K562 (cell line): ENCODE measurements around the gene RTBDN. TPM values are rescaled to one million over a fixed set of nuclear protein-coding genes. Genes with fewer than 3 reads are reported as not detected.

Experiments used
- CREB1 ChIP-seq, 2 experiments: sonication (generic) in 1 of 2; formaldehyde crosslinking in 1 of 2; IDR thresholded peaks; 2 replicates each; pipeline versions ENCODE4 v1.6.1 to v1.8.0; 2012 to 2022; ENCODE audit warnings: inconsistent platforms in 1 of 2, mild to moderate bottlenecking in 1 of 2, missing genetic modification reagents in 1 of 2, moderate library complexity in 1 of 2
- CREM ChIP-seq: IDR thresholded peaks from 2 replicates; pipeline ENCODE4 v1.6.1; 2014; ENCODE audit warnings: antibody characterized with exemption, low read depth
- ERF ChIP-seq: fragments of 450-650 bp; formaldehyde crosslinking; IDR thresholded peaks from 2 replicates; pipeline ENCODE4 v1.4.0; 2020; ENCODE audit warnings: mild to moderate bottlenecking, mixed read lengths
- JUN ChIP-seq, 2 experiments: sonication (generic) in 1 of 2; formaldehyde crosslinking in 1 of 2; IDR thresholded peaks; 2 replicates each; pipeline versions ENCODE4 v1.6.1 to v1.8.0; 2012 to 2022; ENCODE audit warnings: borderline replicate concordance in 2 of 2, mild to moderate bottlenecking in 2 of 2, improper control_type of control experiment in 1 of 2, low read depth in 1 of 2, low read length in 1 of 2, missing genetic modification reagents in 1 of 2
- KHSRP ChIP-seq: fragments of 450-650 bp; IDR thresholded peaks from 2 replicates; pipeline ENCODE4 v1.6.1; 2017
- PHF21A ChIP-seq: fragments of 450-650 bp; IDR thresholded peaks from 2 replicates; pipeline ENCODE4 v1.6.1; 2017; ENCODE audit warnings: low read depth, borderline replicate concordance
- SAP30 ChIP-seq: fragments of 200-600 bp; sonication (generic); IDR thresholded peaks from 2 replicates; pipeline ENCODE4 v1.6.1; 2012; ENCODE audit warnings: borderline replicate concordance, low read depth, mild to moderate bottlenecking, moderate library complexity, low read length, control low read depth, inconsistent platforms; ENCODE audit not compliant: insufficient read depth, poor library complexity, severe bottlenecking
- ZFX ChIP-seq: sonication (generic); formaldehyde crosslinking; IDR thresholded peaks from 2 replicates; pipeline ENCODE4 v1.8.0; 2022; ENCODE audit warnings: mild to moderate bottlenecking, missing genetic modification reagents, moderate library complexity
- ZNF431 ChIP-seq: sonication (generic); formaldehyde crosslinking; IDR thresholded peaks from 2 replicates; pipeline ENCODE4 v1.8.0; 2022; ENCODE audit warnings: mild to moderate bottlenecking, missing genetic modification reagents
- ZNF79 ChIP-seq: fragments of 250-450 bp; sonication (Bioruptor Pico); IDR thresholded peaks from 2 replicates; pipeline ENCODE4 v1.4.0; 2020; ENCODE audit warnings: low read depth, mild to moderate bottlenecking, moderate library complexity
- polyA plus RNA-seq, 8 experiments: library from polyadenylated mRNA; depleted of rRNA in 4 of 8; stranded (reverse) in 5 of 8; unstranded in 3 of 8; fragments of >200 nt; fragmentation: Nextera tagmentation in 2 of 8; fragmentation: Illumina TruSeq in 1 of 8; extraction: Ambion mirVana in 2 of 8; extraction: Trizol in 1 of 8; gene quantifications; 2 replicates each; pipeline versions ENCODE4 v1.2.1 to v1.2.3, GENCODE V29; 2011 to 2014; ENCODE audit warnings: inconsistent platforms in 1 of 8, missing spikeins in 1 of 8
- total RNA-seq, 7 experiments: library from RNA; depleted of rRNA in 6 of 7; stranded (reverse); fragments of >200 nt in 6 of 7; fragmentation: Illumina TruSeq in 2 of 7; extraction: Trizol in 2 of 7; gene quantifications; 2 replicates each; pipeline versions ENCODE4 v1.2.1 to v1.2.3, GENCODE V29; 2011 to 2021; ENCODE audit warnings: low replicate concordance in 1 of 7
- TF ChIP-seq, protein P1 (sequence below), 2 experiments: fragments of 200-800 bp in 1 of 2; sonication (Bioruptor generic) in 1 of 2; sonication (generic) in 1 of 2; formaldehyde crosslinking in 1 of 2; IDR thresholded peaks in 1 of 2; conservative IDR thresholded peaks in 1 of 2; 2 replicates each; pipeline versions ENCODE4 v1.5.0 to v1.6.1; 2016 to 2020; ENCODE audit warnings: missing compliant biosample characterization in 1 of 2, missing genetic modification characterization in 1 of 2, missing genetic modification reagents in 1 of 2
- TF ChIP-seq, protein P2 (sequence below), 2 experiments: fragments of 450-650 bp; IDR thresholded peaks; 2 replicates each; pipeline ENCODE4 v1.6.1; 2018; ENCODE audit warnings: mild to moderate bottlenecking in 2 of 2, low read depth in 1 of 2; ENCODE audit not compliant: partially characterized antibody in 2 of 2

Gene RTBDN
- total and polyA plus RNA-seq, 9 of the 15 experiments (the other 6 are each of a cell fraction or from before 2014, with no cell fraction given): 0.20 to 2.3 (median 0.72) TPM; not detected in 1

DNA sequence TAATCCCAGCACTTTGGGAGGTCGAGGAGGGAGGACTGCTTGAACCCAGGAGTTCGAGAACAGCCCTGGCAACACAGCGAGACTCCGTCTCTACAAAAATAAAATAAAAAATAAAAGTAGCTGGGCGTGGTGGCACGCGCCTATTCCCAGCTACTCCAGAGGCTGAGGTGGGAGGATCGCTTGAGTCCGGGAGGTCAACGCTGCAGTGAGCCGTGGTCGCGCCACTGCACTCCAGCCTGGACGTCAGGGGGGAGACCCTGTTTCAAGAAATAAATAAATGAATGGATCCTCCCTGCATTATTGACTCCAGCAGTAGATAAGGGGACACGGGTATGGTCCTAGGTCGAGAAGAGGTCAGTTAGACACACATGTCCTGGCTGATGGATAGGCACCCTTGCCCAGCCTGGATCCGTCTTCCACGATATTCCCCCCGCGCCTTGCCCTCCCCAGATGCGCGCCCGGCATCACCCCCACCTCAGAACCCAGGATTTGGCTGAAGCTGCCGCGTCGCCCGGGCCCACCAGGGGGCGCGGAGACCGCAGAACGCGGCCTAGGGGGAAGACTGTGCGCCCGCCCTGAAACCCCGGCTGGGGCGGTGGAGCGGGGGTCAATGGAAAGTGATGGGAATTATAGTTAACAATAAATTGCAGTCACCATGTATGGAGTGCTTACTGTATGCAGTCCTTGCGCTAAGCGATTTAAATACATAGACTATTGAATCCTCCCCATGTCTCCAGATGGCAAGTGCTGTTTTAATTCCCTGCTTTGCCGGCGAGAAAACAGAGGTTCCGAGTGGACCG, 57.0 kb downstream of the RTBDN start (continued):
- TF ChIP-seq JUN (IDR thresholded peaks at IDR 0.05; ENCODE audit: borderline replicate concordance, low read depth, low read length): 0 out of 2 replicates have a peak, but pooled peaks have one; percentile 22
- TF ChIP-seq JUN (CRISPR knock-in tag; IDR thresholded peaks at IDR 0.05; ENCODE audit: borderline replicate concordance): no peak
- TF ChIP-seq SAP30: no peak
- TF ChIP-seq ZNF431 (CRISPR knock-in tag): no peak
- TF ChIP-seq CREB1 (IDR thresholded peaks at IDR 0.05): peak; percentile 33; the same call in 1 of the 2 replicates
- peak; percentile 82 for TF ChIP-seq CREB1 (CRISPR knock-in tag; IDR thresholded peaks at IDR 0.05)
- TF ChIP-seq, protein P1, sequence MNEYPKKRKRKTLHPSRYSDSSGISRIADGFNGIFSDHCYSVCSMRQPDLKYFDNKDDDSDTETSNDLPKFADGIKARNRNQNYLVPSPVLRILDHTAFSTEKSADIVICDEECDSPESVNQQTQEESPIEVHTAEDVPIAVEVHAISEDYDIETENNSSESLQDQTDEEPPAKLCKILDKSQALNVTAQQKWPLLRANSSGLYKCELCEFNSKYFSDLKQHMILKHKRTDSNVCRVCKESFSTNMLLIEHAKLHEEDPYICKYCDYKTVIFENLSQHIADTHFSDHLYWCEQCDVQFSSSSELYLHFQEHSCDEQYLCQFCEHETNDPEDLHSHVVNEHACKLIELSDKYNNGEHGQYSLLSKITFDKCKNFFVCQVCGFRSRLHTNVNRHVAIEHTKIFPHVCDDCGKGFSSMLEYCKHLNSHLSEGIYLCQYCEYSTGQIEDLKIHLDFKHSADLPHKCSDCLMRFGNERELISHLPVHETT (CRISPR knock-in tag; conservative IDR thresholded peaks at IDR 0.05 in 1 of 2, IDR thresholded peaks at IDR 0.05 in 1 of 2): 0 out of 4 replicates have a peak, but pooled peaks of 1 of the 2 experiments have one; percentile 1
- peak; percentile 49; the same call in 1 of the 2 replicates for TF ChIP-seq PHF21A
- TF ChIP-seq KHSRP: no peak
- no peak for TF ChIP-seq ZNF79 (CRISPR knock-in tag)
- peak; percentile 89 for TF ChIP-seq ZFX (CRISPR knock-in tag)
- TF ChIP-seq, protein P2, sequence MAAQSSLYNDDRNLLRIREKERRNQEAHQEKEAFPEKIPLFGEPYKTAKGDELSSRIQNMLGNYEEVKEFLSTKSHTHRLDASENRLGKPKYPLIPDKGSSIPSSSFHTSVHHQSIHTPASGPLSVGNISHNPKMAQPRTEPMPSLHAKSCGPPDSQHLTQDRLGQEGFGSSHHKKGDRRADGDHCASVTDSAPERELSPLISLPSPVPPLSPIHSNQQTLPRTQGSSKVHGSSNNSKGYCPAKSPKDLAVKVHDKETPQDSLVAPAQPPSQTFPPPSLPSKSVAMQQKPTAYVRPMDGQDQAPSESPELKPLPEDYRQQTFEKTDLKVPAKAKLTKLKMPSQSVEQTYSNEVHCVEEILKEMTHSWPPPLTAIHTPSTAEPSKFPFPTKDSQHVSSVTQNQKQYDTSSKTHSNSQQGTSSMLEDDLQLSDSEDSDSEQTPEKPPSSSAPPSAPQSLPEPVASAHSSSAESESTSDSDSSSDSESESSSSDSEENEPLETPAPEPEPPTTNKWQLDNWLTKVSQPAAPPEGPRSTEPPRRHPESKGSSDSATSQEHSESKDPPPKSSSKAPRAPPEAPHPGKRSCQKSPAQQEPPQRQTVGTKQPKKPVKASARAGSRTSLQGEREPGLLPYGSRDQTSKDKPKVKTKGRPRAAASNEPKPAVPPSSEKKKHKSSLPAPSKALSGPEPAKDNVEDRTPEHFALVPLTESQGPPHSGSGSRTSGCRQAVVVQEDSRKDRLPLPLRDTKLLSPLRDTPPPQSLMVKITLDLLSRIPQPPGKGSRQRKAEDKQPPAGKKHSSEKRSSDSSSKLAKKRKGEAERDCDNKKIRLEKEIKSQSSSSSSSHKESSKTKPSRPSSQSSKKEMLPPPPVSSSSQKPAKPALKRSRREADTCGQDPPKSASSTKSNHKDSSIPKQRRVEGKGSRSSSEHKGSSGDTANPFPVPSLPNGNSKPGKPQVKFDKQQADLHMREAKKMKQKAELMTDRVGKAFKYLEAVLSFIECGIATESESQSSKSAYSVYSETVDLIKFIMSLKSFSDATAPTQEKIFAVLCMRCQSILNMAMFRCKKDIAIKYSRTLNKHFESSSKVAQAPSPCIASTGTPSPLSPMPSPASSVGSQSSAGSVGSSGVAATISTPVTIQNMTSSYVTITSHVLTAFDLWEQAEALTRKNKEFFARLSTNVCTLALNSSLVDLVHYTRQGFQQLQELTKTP (IDR thresholded peaks at IDR 0.05; ENCODE audit: low read depth in 1 of 2, partially characterized antibody in 2 of 2): no peak
- peak; percentile 86 for TF ChIP-seq CREM
- peak; percentile 75; the same call in 1 of the 2 replicates for TF ChIP-seq ERF (CRISPR knock-in tag)
